ENCODE results near the gene JAM3.

The JAM3 gene

DNA sequence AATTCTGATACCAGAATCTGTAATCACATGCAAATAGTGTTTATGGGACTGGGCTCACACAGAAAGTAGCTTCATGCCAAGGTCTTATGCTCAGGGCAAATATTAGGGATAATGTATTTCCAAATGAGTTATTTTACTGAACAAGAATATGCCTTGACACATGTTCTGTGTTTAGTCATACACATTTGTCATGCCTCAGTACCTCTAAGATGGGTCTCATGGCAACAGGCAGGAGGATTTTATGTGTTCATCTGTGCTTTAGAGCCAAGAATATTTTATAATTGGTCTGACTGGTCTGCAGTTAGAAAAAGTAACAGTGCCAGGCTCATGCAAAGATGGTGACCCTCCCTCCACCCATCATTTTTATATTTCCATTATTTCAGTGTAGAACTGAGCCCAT lies 49.1 kb downstream of the JAM3 start:
- no peak overlapping the region for H3K9ac ChIP-seq (ENCODE audit: low read depth, low read length)
- H3K27ac ChIP-seq (ENCODE audit: low read length), result no peak overlapping the region

GRCh38 chr11:134119094-134119493 lies 50.2 kb downstream of the JAM3 start:
- Histone ChIP-seq H3K79me2 (ENCODE audit: insufficient read depth, low read length) (no peaks in the 10 kb centered on the region; the same call in 1 of the 2 replicates), H2AFZ (ENCODE audit: low read depth, low read length) (no peak overlapping the region), H3K27me3 (ENCODE audit: insufficient read depth, low read length, poor library complexity) (no peaks in the 10 kb centered on the region), H3K4me2 (ENCODE audit: insufficient read depth, low read length) (no peak overlapping the region), H3K9me3 (ENCODE audit: insufficient read depth, low read length, severe bottlenecking) (no peaks in the 10 kb centered on the region), H3K27ac (ENCODE audit: low read length) (no peak overlapping the region), H3K36me3 (ENCODE audit: insufficient read depth, low read length) (no peaks in the 10 kb centered on the region), H3K4me3 (ENCODE audit: low read depth in 1 of 2, low read length in 2 of 2) (no peak overlapping the region), H3K9ac (ENCODE audit: low read depth, low read length) (no peak overlapping the region), H4K20me1 (ENCODE audit: insufficient read depth, low read length) (peaks cover 5% of the 10 kb centered on the region; the same call in 1 of the 2 replicates), H3K4me1 (ENCODE audit: insufficient read depth, low read length) (no peaks in the 10 kb centered on the region)
- TF ChIP-seq, protein P1, sequence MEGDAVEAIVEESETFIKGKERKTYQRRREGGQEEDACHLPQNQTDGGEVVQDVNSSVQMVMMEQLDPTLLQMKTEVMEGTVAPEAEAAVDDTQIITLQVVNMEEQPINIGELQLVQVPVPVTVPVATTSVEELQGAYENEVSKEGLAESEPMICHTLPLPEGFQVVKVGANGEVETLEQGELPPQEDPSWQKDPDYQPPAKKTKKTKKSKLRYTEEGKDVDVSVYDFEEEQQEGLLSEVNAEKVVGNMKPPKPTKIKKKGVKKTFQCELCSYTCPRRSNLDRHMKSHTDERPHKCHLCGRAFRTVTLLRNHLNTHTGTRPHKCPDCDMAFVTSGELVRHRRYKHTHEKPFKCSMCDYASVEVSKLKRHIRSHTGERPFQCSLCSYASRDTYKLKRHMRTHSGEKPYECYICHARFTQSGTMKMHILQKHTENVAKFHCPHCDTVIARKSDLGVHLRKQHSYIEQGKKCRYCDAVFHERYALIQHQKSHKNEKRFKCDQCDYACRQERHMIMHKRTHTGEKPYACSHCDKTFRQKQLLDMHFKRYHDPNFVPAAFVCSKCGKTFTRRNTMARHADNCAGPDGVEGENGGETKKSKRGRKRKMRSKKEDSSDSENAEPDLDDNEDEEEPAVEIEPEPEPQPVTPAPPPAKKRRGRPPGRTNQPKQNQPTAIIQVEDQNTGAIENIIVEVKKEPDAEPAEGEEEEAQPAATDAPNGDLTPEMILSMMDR (IDR thresholded peaks at IDR 0.05; ENCODE audit: borderline replicate concordance, extremely low read depth, low read length, poor library complexity, severe bottlenecking), result no peak
- no peak for TF ChIP-seq EZH2 (IDR thresholded peaks at IDR 0.05; ENCODE audit: borderline replicate concordance, low read depth, low read length, severe bottlenecking)
- ATAC-seq (ENCODE audit: insufficient read depth, low read depth) (peak; percentile 44; the same call in 1 of the 3 replicates), DNase-seq (no peak)

More for the DNA sequence above, 49.1 kb downstream of the JAM3 start:
- Histone ChIP-seq H4K20me1 (ENCODE audit: insufficient read depth, low read length) (peaks cover 5% of the 10 kb centered on the region; the same call in 1 of the 2 replicates), H3K4me2 (ENCODE audit: insufficient read depth, low read length) (no peak overlapping the region), H2AFZ (ENCODE audit: low read depth, low read length) (no peak overlapping the region), H3K9me3 (ENCODE audit: insufficient read depth, low read length, severe bottlenecking) (no peaks in the 10 kb centered on the region), H3K4me3 (ENCODE audit: low read depth in 1 of 2, low read length in 2 of 2) (no peak overlapping the region), H3K79me2 (ENCODE audit: insufficient read depth, low read length) (no peaks in the 10 kb centered on the region; the same call in 1 of the 2 replicates), H3K36me3 (ENCODE audit: insufficient read depth, low read length) (no peaks in the 10 kb centered on the region), H3K4me1 (ENCODE audit: insufficient read depth, low read length) (no peaks in the 10 kb centered on the region), H3K27me3 (ENCODE audit: insufficient read depth, low read length, poor library complexity) (no peaks in the 10 kb centered on the region)
- ATAC-seq (ENCODE audit: insufficient read depth, low read depth), result no peak
- TF ChIP-seq, protein P1 (IDR thresholded peaks at IDR 0.05; ENCODE audit: borderline replicate concordance, extremely low read depth, low read length, poor library complexity, severe bottlenecking), result no peak
- no peak for TF ChIP-seq EZH2 (IDR thresholded peaks at IDR 0.05; ENCODE audit: borderline replicate concordance, low read depth, low read length, severe bottlenecking)
- DNase-seq, result no peak

DNA sequence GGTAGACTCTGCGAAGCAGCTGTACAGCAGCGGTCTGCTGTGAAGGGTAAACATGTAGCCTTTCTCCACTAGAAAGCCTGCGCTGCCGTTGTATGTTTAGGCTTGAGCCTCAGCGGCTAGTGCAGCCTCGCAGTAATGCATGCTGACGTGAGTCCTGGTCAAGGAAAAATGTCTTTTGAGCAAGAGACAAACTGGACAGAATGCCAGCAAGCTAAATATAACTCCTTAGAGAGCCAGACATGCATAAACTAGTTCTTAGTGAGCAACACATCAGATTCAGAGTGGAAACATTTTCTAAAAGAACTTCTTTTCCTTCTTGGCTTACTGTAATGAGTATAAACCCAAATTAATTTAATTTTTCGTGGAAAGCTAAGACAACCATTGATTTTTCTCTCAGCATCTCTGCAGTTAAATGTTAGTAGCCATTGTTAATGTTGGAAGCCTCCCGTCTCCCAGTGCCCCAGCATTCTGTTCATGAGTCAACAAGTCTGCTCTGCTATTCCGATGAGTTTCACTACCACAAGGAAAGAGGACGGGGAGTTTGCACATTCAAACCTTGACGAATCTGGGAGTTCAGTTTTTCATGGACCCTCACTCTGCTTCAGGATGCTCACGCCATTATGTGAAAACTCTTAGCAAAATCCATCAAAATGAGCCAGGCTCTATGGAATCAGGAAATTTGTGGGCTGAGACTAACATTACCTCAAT lies 51.4 kb downstream of the JAM3 start:
- Histone ChIP-seq H3K4me3 (ENCODE audit: low read depth in 1 of 2, low read length in 2 of 2) (no peak overlapping the region), H3K4me1 (ENCODE audit: insufficient read depth, low read length) (no peaks in the 10 kb centered on the region), H3K27me3 (ENCODE audit: insufficient read depth, low read length, poor library complexity) (no peaks in the 10 kb centered on the region), H4K20me1 (ENCODE audit: insufficient read depth, low read length) (peaks cover 5% of the 10 kb centered on the region; the same call in 1 of the 2 replicates), H2AFZ (ENCODE audit: low read depth, low read length) (no peak overlapping the region), H3K4me2 (ENCODE audit: insufficient read depth, low read length) (no peak overlapping the region), H3K36me3 (ENCODE audit: insufficient read depth, low read length) (no peaks in the 10 kb centered on the region), H3K27ac (ENCODE audit: low read length) (no peak overlapping the region), H3K79me2 (ENCODE audit: insufficient read depth, low read length) (no peaks in the 10 kb centered on the region; the same call in 1 of the 2 replicates), H3K9me3 (ENCODE audit: insufficient read depth, low read length, severe bottlenecking) (no peaks in the 10 kb centered on the region), H3K9ac (ENCODE audit: low read depth, low read length) (no peak overlapping the region)
- DNase-seq (no peak), ATAC-seq (ENCODE audit: insufficient read depth, low read depth) (no peak)
- TF ChIP-seq, protein P1 (IDR thresholded peaks at IDR 0.05; ENCODE audit: borderline replicate concordance, extremely low read depth, low read length, poor library complexity, severe bottlenecking), result no peak
- no peak for TF ChIP-seq EZH2 (IDR thresholded peaks at IDR 0.05; ENCODE audit: borderline replicate concordance, low read depth, low read length, severe bottlenecking)
